ENCODE data around the gene MALRD1.

DNA sequence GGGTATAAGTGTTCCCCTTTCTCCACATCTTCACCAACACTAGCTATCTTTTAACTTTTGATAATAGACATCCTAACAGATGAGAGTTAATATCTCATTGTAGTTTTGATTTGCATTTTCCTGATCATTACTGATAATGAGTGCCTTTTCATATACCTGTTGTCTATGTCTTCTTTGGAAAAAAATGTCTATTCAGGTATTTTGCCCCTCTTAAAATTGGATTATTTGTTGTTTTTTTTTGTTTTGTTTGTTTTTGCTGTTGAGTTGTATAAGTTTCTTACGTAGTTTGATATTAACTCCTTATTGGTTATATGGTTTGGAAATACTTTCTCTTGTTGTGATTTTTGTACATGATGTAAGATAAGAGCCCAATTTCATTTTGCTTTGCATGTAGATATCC lies 214.7 kb downstream of the MALRD1 start:
- TF ChIP-seq, protein P1, sequence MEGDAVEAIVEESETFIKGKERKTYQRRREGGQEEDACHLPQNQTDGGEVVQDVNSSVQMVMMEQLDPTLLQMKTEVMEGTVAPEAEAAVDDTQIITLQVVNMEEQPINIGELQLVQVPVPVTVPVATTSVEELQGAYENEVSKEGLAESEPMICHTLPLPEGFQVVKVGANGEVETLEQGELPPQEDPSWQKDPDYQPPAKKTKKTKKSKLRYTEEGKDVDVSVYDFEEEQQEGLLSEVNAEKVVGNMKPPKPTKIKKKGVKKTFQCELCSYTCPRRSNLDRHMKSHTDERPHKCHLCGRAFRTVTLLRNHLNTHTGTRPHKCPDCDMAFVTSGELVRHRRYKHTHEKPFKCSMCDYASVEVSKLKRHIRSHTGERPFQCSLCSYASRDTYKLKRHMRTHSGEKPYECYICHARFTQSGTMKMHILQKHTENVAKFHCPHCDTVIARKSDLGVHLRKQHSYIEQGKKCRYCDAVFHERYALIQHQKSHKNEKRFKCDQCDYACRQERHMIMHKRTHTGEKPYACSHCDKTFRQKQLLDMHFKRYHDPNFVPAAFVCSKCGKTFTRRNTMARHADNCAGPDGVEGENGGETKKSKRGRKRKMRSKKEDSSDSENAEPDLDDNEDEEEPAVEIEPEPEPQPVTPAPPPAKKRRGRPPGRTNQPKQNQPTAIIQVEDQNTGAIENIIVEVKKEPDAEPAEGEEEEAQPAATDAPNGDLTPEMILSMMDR (IDR thresholded peaks at IDR 0.05; ENCODE audit: low read depth, low read length): no peak
- no peak for TF ChIP-seq EZH2phosphoT487 (IDR thresholded peaks at IDR 0.05; ENCODE audit: low read depth)

Measured in OCI-LY3 (cell line).